NCI-H510A treated with DMSO at 0.1 percent for 48 hours (cell line): ENCODE results near the gene FOXD2.
"Not testable (repeated sequence)": the region's sequence is repeated elsewhere in the genome, so short reads cannot be mapped to it uniquely, and the experiment has no call there.

ENCODE experiments used
- DNase-seq: peaks from one replicate; lab custom pipeline; 2025; lab: John Stamatoyannopoulos, UW

Gene FOXD2

DNA sequence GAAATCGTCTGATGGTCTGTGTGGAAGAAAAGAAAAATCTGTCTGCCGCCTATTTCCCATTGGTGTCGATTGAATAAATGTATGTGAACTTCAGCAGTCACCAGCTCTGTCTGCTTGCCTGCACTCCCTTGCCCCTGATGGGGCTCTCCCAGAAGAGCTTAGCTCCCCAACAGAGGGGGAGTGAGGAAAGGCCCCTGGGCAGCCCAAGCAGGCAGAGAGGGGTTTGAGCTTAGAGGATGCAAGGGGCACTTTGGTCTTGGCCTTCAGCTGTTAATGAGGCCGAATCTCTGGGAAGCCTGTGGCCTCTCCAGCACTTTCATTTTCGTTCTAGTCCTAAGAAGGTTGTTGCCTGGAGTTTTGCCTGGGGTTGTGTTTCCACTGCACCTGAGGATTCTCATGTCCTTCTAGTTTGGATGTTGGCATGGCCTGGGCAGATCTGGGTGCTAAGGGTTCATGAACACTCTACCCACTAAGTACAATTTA is 2.8 kb downstream of the FOXD2 start:
- no peak for DNase-seq

GRCh38 chr1:47441450-47442106 is 3.7 kb downstream of the FOXD2 start:
- no peak for DNase-seq

DNA sequence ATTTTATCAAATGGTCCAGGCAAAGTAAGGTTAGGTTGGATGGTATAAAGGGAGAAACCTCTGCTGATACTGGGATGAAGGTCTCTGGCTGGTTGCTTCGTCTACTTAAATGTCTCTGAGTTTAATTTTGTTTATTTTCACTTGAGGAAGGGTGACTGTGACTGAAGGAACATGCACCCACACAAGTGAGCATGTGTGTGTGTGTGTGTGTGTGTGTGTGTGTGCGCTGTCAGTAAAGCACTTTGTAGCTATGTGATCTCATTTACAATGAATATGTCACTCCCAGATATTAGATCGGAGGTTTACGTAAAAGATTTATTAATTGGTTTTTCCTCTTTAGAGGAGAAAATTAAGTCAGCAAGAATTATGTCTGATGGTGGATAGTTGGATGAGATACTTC is 4.4 kb downstream of the FOXD2 start:
- no peak for DNase-seq

DNA sequence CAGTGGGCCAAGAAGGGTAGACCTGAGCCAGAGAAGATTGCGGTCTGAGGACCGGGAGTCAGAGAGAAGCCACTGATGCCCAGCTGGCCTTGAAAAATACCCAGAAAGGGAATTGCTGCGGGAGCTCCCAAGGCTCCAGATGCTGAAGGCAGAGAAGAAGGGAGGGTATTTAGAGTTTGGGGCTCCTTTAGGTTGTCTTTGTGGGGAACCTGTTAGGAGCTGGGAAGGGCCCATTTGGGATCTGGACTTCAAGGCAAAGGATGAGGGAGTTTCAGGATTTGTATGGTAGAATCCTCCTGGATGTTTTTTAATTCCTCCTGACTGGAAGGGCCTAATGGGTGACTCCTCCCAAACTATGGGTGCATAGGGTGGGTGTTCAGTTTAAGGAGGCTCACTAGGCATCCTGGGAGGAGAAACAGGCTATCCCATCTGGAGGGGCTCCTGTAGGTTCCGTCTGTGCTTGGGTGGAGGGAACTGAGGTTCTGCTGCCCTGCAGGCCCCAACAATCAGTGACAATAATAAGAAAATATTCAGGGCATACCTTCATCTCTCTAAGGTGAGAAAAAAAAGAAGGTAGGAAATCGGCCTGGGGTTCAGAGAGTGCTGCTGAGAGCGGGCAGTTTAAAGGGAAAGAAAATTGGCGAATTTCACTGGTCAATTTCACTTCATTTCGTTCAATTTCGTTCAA is 5.1 kb downstream of the FOXD2 start:
- no peak for DNase-seq

GRCh38 chr1:47443530-47444296 is 5.9 kb downstream of the FOXD2 start:
- DNase-seq: no peak

DNA sequence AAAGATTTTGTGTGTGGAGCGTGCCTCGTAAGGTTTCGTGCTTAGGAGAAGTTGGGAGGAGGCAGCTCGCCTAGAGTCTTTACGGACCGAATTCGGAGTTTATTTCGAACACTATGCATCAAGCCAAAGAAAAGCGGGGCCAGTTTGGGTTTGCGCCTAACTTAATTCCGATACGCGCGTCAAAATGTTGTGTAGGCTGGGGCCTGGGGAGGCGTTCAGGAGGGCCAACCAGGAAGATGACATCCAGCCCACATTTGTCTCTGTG is 6.4 kb downstream of the FOXD2 start:
- no peak for DNase-seq

DNA sequence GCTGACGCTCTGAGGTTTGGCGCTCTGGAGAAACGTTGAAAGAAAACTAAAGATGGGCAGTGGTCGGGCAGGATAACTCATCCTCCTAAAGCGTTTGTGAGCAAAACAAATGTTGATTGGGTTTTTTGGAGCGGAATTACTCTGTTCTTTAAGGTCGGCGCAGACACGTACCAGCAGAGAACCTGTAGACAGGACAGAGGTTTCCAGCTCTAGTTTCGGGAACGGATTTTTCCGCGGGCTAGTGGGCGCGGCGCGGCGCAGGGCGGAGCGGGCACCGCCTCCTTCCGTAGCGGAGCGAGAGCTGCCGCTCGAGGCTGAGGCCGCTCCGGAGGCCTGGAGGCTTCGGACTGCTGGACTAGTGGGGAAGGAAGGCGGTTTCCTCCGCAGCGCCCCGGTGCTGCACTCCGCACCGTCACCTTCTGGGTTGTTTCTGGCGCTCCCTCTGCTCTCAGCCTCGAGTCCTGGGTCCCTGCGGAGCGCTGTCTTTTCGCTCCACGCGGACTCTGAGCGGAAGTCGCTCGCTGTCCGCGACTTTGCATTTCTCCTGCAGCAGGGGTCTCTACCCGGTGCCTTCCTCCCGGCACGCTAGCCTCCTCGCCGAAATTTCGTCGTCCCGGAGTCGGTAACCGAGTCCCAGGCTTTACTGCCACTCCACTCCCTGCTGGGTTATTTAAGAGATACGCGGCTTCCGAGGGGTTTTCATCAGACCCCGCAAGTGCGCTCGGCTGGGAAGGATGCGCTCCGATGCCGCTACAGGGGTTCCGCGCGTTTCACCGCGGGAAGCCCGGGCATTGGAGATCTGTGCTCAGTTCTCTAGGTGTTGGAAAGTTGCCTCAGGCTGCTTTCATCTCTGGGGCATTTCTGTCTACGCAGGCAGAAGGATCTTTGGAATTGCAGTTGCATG is 7.0 kb downstream of the FOXD2 start:
- DNase-seq: peak; percentile 41

- DNase-seq: no peak
Observed at GRCh38 chr1:47445823-47446550, 8.1 kb downstream of the FOXD2 start.

- DNase-seq: no peak
Observed at GRCh38 chr1:47448462-47449222, 10.8 kb downstream of the FOXD2 start.

DNA sequence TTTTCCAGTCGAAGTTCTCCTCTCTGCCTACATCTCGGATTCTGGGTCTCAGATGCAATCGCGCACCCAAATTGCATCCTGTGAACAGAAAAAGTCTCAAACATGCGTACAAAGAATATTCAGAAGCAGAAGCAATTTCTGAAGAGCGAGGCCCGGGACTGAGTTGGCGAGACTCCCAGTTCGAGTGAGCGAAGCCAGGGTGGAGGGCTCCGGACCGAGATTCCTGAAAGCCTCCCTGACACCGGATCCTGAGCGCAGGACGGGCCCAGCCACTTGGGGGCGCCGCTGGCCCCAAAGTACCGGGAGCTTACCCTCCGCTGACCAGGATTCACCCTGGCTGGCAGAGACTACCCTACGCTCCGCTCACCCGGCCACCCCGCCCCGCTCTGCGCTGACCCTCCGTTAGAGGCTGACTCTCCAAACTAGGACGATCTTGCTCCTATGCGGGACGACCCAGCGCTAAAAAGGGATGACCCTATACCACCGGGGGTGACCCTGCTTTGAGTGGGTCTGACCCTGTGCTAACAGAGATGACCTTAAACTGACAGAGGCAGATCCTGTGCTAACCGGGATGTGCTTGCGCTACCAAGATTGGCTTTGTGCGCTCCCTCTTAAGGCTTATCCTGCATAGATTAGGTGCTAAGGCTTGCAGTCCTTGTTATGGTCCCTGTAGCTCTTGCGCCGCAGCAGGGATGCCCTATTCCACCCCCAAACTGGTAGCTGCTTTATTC is 12.1 kb downstream of the FOXD2 start:
- no peak for DNase-seq

DNA sequence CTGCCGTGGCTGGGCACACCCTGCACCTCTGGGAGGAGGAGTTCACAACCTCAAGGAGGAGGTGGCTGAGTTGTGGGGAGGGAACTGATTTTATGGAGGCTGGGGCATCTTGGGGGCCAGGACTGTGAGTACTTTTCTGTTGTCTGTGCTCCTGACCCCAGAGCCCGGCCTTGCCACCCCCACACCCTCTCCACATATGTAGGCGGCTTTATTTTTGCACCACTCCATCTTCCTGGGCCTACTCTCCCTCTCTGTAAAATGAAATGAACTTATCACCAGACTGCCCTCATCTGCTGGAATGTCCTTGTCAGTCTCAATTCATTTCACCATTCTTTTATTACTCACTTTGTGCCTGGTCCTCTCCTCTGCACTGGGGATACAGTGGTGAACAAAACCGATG is 12.8 kb downstream of the FOXD2 start:
- DNase-seq: no peak

GRCh38 chr1:47452426-47452825 is 14.6 kb downstream of the FOXD2 start:
- DNase-seq: no peak

GRCh38 chr1:47453910-47454309 is 16.1 kb downstream of the FOXD2 start:
- not testable (repeated sequence) for DNase-seq

DNA sequence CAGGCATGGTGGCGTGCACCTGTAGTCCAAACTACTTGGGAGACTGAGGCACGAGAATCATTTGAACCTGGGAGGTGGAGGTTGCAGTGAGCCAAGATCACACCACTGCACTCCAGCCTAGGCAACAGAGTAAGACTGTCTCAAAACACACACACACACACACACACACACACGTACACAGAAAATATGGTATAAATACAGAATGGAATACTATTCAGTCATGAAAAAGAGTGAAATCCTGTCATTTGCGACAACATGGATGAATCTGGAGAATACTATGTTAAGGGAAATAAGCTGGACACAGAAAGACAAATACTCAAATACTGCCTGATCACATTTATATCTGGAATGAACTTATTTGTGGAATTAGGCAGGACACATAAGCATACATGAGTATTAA is 18.4 kb downstream of the FOXD2 start:
- no peak for DNase-seq

GRCh38 chr1:47457547-47457946 is 19.7 kb downstream of the FOXD2 start:
- not testable (repeated sequence) for DNase-seq

DNA sequence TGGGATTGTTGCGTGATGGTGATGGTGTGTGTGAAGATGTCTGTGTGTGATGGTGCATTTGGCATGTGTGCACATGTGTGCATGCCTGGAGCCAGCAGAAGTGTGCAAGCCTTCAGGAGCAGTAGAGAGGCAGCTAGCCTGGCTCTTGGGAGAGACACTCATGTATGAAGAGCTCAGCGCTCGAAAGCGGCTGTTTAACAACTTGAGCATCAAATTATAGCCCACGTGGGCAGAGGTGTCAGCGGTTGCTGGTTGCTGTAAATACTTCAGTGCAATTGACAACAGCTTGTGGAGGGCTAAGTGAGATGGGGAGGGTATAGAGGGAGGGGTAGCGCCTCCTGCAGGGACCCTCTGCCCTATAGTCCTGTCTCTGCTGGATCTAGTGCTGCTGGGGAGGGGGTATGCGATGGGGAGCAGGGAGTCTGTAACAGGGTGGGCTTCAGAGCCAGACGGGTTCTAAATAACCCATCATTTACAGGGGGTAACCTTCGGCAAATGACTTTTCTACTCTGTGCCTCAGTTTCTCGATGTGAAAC is 21.5 kb downstream of the FOXD2 start:
- DNase-seq: peak; percentile 62

- DNase-seq: no peak
Observed at GRCh38 chr1:47460040-47460439, 22.2 kb downstream of the FOXD2 start.

DNA sequence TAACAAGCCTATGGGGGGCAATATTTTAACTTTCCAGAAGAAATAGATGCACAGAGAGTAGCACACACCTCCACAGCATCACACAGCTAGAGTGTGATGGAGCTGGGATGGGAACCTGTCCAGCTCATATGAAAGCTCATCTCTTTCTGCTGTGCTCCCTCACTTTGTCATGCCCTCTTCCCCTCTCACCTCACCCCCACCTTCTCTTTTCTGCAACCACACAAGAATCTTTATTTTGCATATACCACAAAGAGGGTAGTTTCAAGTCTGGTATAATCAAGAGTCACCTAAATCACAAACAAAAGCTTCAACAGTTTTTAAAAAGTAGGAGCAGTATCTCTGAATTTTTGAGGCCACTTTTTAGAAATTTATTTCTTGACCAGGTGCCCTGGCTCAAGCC is 22.6 kb downstream of the FOXD2 start:
- no peak for DNase-seq

GRCh38 chr1:47465605-47466004 is 27.8 kb downstream of the FOXD2 start:
- no peak for DNase-seq
